H1 (cell line): ENCODE data around the gene C17orf113.

ENCODE experiments used
- CTCF ChIP-seq, 3 experiments: IDR thresholded peaks; 1 replicate in 2 of 3; 2 replicates in 1 of 3; pipeline versions ENCODE4 v1.5.1 to v1.6.1; 2011; ENCODE audit warnings: low read length in 3 of 3, mild to moderate bottlenecking in 3 of 3, inconsistent platforms in 2 of 3, low read depth in 1 of 3, moderate library complexity in 1 of 3; ENCODE audit not compliant: insufficient read depth in 1 of 3; ENCODE audit errors: control extremely low read depth in 1 of 3
- EZH2 ChIP-seq: fragments of 200-600 bp; sonication (generic); IDR thresholded peaks from 2 replicates; pipeline ENCODE4 v1.7.1; 2012; ENCODE audit warnings: low read depth, mild to moderate bottlenecking, moderate library complexity, low read length, inconsistent platforms; ENCODE audit not compliant: severe bottlenecking
- HDAC2 ChIP-seq, 2 experiments: fragments of 300-600 bp in 1 of 2; sonication (generic) in 1 of 2; IDR thresholded peaks; 2 replicates each; pipeline ENCODE4 v1.6.1; 2011 to 2012; ENCODE audit warnings: low read depth in 2 of 2, low read length in 2 of 2, mild to moderate bottlenecking in 2 of 2, moderate library complexity in 2 of 2, borderline replicate concordance in 1 of 2, inconsistent platforms in 1 of 2
- KDM1A ChIP-seq: fragments of 200-600, 300-600 bp; sonication (generic); IDR thresholded peaks from 2 replicates; pipeline ENCODE4 v1.7.1; 2016; ENCODE audit warnings: mild to moderate bottlenecking, low read length, borderline replicate concordance
- MAFK ChIP-seq: IDR thresholded peaks from 2 replicates; pipeline ENCODE4 v1.6.1; 2012; ENCODE audit warnings: low read depth, mild to moderate bottlenecking, improper control_type of control experiment, low read length
- POLR2A ChIP-seq, 2 experiments: IDR thresholded peaks; 1 replicate in 1 of 2; 2 replicates in 1 of 2; pipeline ENCODE4 v1.6.1; 2011; ENCODE audit warnings: low read depth in 2 of 2, low read length in 2 of 2, mild to moderate bottlenecking in 2 of 2; ENCODE audit errors: control extremely low read depth in 1 of 2
- ZNF274 ChIP-seq: IDR thresholded peaks from 2 replicates; pipeline ENCODE4 v1.7.0; 2012; ENCODE audit warnings: low read length, borderline replicate concordance; ENCODE audit errors: extremely low read depth
- TF ChIP-seq, protein P1 (sequence below): IDR thresholded peaks from 2 replicates; pipeline ENCODE4 v1.6.1; 2012; ENCODE audit warnings: low read length, inconsistent platforms

GRCh38 chr17:42068979-42069378, 18.6 kb upstream of the C17orf113 start:
- TF ChIP-seq CTCF (IDR thresholded peaks at IDR 0.05; ENCODE audit: control extremely low read depth in 1 of 3, insufficient read depth in 1 of 3, low read depth in 1 of 3, low read length in 3 of 3) (no peak), EZH2 (no peak), ZNF274 (no peak), MAFK (no peak), HDAC2 (IDR thresholded peaks at IDR 0.05; ENCODE audit: borderline replicate concordance in 1 of 2, low read depth in 2 of 2, low read length in 2 of 2) (no peak), POLR2A (IDR thresholded peaks at IDR 0.05; ENCODE audit: control extremely low read depth in 1 of 2, low read depth in 2 of 2, low read length in 2 of 2) (no peak), KDM1A (no peak)
- TF ChIP-seq, protein P1, sequence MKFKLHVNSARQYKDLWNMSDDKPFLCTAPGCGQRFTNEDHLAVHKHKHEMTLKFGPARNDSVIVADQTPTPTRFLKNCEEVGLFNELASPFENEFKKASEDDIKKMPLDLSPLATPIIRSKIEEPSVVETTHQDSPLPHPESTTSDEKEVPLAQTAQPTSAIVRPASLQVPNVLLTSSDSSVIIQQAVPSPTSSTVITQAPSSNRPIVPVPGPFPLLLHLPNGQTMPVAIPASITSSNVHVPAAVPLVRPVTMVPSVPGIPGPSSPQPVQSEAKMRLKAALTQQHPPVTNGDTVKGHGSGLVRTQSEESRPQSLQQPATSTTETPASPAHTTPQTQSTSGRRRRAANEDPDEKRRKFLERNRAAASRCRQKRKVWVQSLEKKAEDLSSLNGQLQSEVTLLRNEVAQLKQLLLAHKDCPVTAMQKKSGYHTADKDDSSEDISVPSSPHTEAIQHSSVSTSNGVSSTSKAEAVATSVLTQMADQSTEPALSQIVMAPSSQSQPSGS, result no peak
